HCT116 (cell line): Measurements from ENCODE around the gene DCTN4. TPM values are rescaled to one million over a fixed set of nuclear protein-coding genes. Genes with fewer than 3 reads are reported as not detected.

Source experiments
- ATAC-seq: fragments of 200-7000 bp; cut with Tn5 transposase; 2 replicates; pipeline ENCODE4 v1.9.1; 2020; ENCODE audit warnings: mild to moderate bottlenecking, moderate library complexity
- BruUV-seq: library from RNA; stranded (reverse); fragments of 400-500 nt; replicated peaks from 2 replicates; lab custom pipeline; 2021; lab: Mats Ljungman, UMichigan
- CTCF ChIA-PET: fragments of 300-600 bp; sonication (Branson Sonifier 250); formaldehyde crosslinking; loops from one replicate; lab custom pipeline; 2021; ENCODE audit warnings: antibody characterized with exemption; lab: Charles Lee
- POLR2A ChIA-PET: fragments of 300-600, 350-600 bp; sonication (Branson Sonifier 250); formaldehyde crosslinking; loops from one replicate; lab custom pipeline; 2021; ENCODE audit warnings: antibody characterized with exemption; lab: Charles Lee
- RAD21 ChIA-PET, 2 experiments: fragments of 300-600 bp; sonication (Branson Sonifier 250); formaldehyde crosslinking; loops; one replicate each; lab custom pipeline; 2023; ENCODE audit warnings: low total read pairs in 2 of 2; ENCODE audit not compliant: uncharacterized antibody in 2 of 2, unreplicated experiment in 2 of 2, low non-redundant PET in 1 of 2; lab: Charles Lee
- DNase-seq: peaks from one replicate; pipeline ENCODE4 v3.0.0-alpha.2; 2010; ENCODE audit warnings: low read depth, low spot score
- H2AFZ ChIP-seq: fragments of 200-600 bp; shearing (Covaris generic), sonication (generic); 2 replicates; pipeline ENCODE4 v1.6.1; 2017; ENCODE audit warnings: low read depth, mixed run types, mixed read lengths, antibody characterized with exemption, low read length; ENCODE audit not compliant: poor library complexity, severe bottlenecking
- H3K27ac ChIP-seq: 2 replicates; pipeline ENCODE4 v1.5.1; 2012; ENCODE audit warnings: low read depth, low read length
- H3K27me3 ChIP-seq: fragments of 200-600 bp; sonication (generic); 2 replicates; pipeline ENCODE4 v1.6.1; 2016; ENCODE audit warnings: mixed run types, low read length, mixed read lengths; ENCODE audit not compliant: insufficient read depth
- H3K36me3 ChIP-seq, 2 experiments: fragments of 200-500 bp in 1 of 2; fragments of 200-600 bp in 1 of 2; sonication (Bioruptor generic) in 1 of 2; sonication (generic) in 1 of 2; 2 replicates each; pipeline versions ENCODE4 v1.5.1 to v1.6.1; 2014 to 2016; ENCODE audit warnings: low read length in 2 of 2, inconsistent platforms in 1 of 2, mixed read lengths in 1 of 2, mixed run types in 1 of 2; ENCODE audit not compliant: insufficient read depth in 2 of 2, control insufficient read depth in 1 of 2
- H3K4me1 ChIP-seq, 2 experiments: fragments of 200-600 bp in 1 of 2; sonication (generic) in 1 of 2; 2 replicates each; pipeline versions ENCODE4 v1.5.1 to v1.6.1; 2012 to 2017; ENCODE audit warnings: low read length in 2 of 2, inconsistent platforms in 1 of 2, mild to moderate bottlenecking in 1 of 2, mixed read lengths in 1 of 2, mixed run types in 1 of 2, moderate library complexity in 1 of 2; ENCODE audit not compliant: insufficient read depth in 2 of 2, control insufficient read depth in 1 of 2
- H3K4me2 ChIP-seq: fragments of 200-600 bp; sonication (generic); 2 replicates; pipeline ENCODE4 v1.6.1; 2017; ENCODE audit warnings: mixed run types, low read length, mixed read lengths
- H3K4me3 ChIP-seq, 2 experiments: fragments of 200-600 bp in 1 of 2; sonication (generic) in 1 of 2; replicated peaks in 1 of 2; 2 replicates each; pipeline ENCODE4 v1.5.1; 2011 to 2016; ENCODE audit warnings: low read length in 2 of 2, control low read depth in 1 of 2, low read depth in 1 of 2, mild to moderate bottlenecking in 1 of 2, mixed read lengths in 1 of 2, mixed run types in 1 of 2
- H3K79me2 ChIP-seq: fragments of 200-600 bp; sonication (generic); 2 replicates; pipeline ENCODE4 v1.6.1; 2017; ENCODE audit warnings: mild to moderate bottlenecking, mixed run types, low read length, moderate library complexity, mixed read lengths; ENCODE audit not compliant: insufficient read depth
- H3K9ac ChIP-seq: fragments of 200-600 bp; sonication (generic); 2 replicates; pipeline ENCODE4 v1.6.1; 2016; ENCODE audit warnings: low read length, mixed read lengths
- H3K9me2 ChIP-seq: fragments of 200-600 bp; sonication (generic), shearing (Covaris generic); 2 replicates; pipeline ENCODE4 v1.6.1; 2017; ENCODE audit warnings: mixed run types, mild to moderate bottlenecking, moderate library complexity; ENCODE audit not compliant: insufficient read depth
- H3K9me3 ChIP-seq, 2 experiments: fragments of 200-500 bp in 1 of 2; fragments of 200-600 bp in 1 of 2; sonication (Bioruptor generic) in 1 of 2; sonication (generic) in 1 of 2; 2 replicates each; pipeline ENCODE4 v1.6.1; 2014 to 2017; ENCODE audit warnings: low read length in 2 of 2, mixed read lengths in 2 of 2, inconsistent platforms in 1 of 2, low read depth in 1 of 2, mild to moderate bottlenecking in 1 of 2, mixed run types in 1 of 2, moderate library complexity in 1 of 2; ENCODE audit not compliant: control insufficient read depth in 1 of 2, insufficient read depth in 1 of 2
- H4K20me1 ChIP-seq: fragments of 200-600 bp; sonication (generic), shearing (Covaris generic); 2 replicates; pipeline ENCODE4 v1.6.1; 2017; ENCODE audit warnings: mixed run types, mild to moderate bottlenecking, moderate library complexity; ENCODE audit not compliant: insufficient read depth
- CBX3 ChIP-seq: IDR thresholded peaks from 2 replicates; pipeline ENCODE4 v1.6.1; 2012; ENCODE audit warnings: low read depth
- CEBPB ChIP-seq: IDR thresholded peaks from 2 replicates; pipeline ENCODE4 v1.6.1; 2012; ENCODE audit warnings: low read depth
- ELF1 ChIP-seq: IDR thresholded peaks from 2 replicates; pipeline ENCODE4 v1.6.1; 2012; ENCODE audit warnings: low read depth, borderline replicate concordance
- EZH2phosphoT487 ChIP-seq: fragments of 200-600 bp; IDR thresholded peaks from 2 replicates; pipeline ENCODE4 v1.6.1; 2018; ENCODE audit warnings: antibody characterized with exemption, borderline replicate concordance
- FOSL1 ChIP-seq: IDR thresholded peaks from 2 replicates; pipeline ENCODE4 v1.6.1; 2012; ENCODE audit warnings: low read depth
- POLR2A ChIP-seq: IDR thresholded peaks from 2 replicates; pipeline ENCODE4 v1.7.0; 2011; ENCODE audit warnings: borderline replicate concordance; ENCODE audit not compliant: insufficient read depth, insufficient read length; ENCODE audit errors: extremely low read depth
- POLR2AphosphoS5 ChIP-seq: IDR thresholded peaks from 2 replicates; pipeline ENCODE4 v1.6.1; 2011; ENCODE audit warnings: mild to moderate bottlenecking, low read depth, low read length, moderate library complexity
- RAD21 ChIP-seq: IDR thresholded peaks from 2 replicates; pipeline ENCODE4 v1.6.1; 2012; ENCODE audit warnings: low read depth, mild to moderate bottlenecking
- TCF7L2 ChIP-seq: IDR thresholded peaks from 2 replicates; pipeline ENCODE4 v1.7.0; 2011; ENCODE audit warnings: borderline replicate concordance, inconsistent platforms; ENCODE audit not compliant: insufficient read depth, insufficient read length; ENCODE audit errors: extremely low read depth
- YY1 ChIP-seq: IDR thresholded peaks from 2 replicates; pipeline ENCODE4 v1.6.1; 2011; ENCODE audit warnings: low read length, low read depth, moderate library complexity, mild to moderate bottlenecking; ENCODE audit not compliant: insufficient replicate concordance; ENCODE audit errors: extremely low read depth
- ZFX ChIP-seq: fragments of 450-650 bp; IDR thresholded peaks from 2 replicates; pipeline ENCODE4 v1.6.1; 2017
- ZNF274 ChIP-seq: fragments of 200-500 bp; sonication (Bioruptor generic); IDR thresholded peaks from 2 replicates; pipeline ENCODE4 v1.6.1; 2014; ENCODE audit warnings: mild to moderate bottlenecking, low read depth, low read length, inconsistent platforms
- intact Hi-C: fragments of 100-400 bp; cut with micrococcal nuclease; formaldehyde crosslinking; loops from 2 replicates; pipeline ENCODE4 v1.10.0; 2022
- total RNA-seq: library from RNA; stranded (reverse); gene quantifications from one replicate; pipeline ENCODE4 v1.2.1, GENCODE V29; 2021; ENCODE audit not compliant: unreplicated experiment
- TF ChIP-seq, protein P1 (sequence below), 3 experiments: fragments of 200-600 bp in 1 of 3; sonication (generic) in 1 of 3; IDR thresholded peaks in 2 of 3; conservative IDR thresholded peaks in 1 of 3; 2 replicates each; pipeline ENCODE4 v1.5.1; 2012 to 2017; ENCODE audit warnings: low read depth in 2 of 3, low read length in 2 of 3, antibody characterized with exemption in 1 of 3, borderline replicate concordance in 1 of 3, control low read depth in 1 of 3, mild to moderate bottlenecking in 1 of 3, mixed read lengths in 1 of 3, mixed run types in 1 of 3, moderate library complexity in 1 of 3; ENCODE audit not compliant: insufficient read depth in 1 of 3
- TF ChIP-seq, protein P2 (sequence below): IDR thresholded peaks from 2 replicates; pipeline ENCODE4 v1.6.1; 2012
- TF ChIP-seq, protein P3 (sequence below): IDR thresholded peaks from 2 replicates; pipeline ENCODE4 v1.6.1; 2012
- TF ChIP-seq, protein P4 (sequence below): IDR thresholded peaks from 2 replicates; pipeline ENCODE4 v1.6.1; 2011; ENCODE audit warnings: mild to moderate bottlenecking, low read length, moderate library complexity; ENCODE audit not compliant: insufficient replicate concordance; ENCODE audit errors: extremely low read depth

Gene DCTN4
- total RNA-seq, 1 experiment from 2014 or later, result 78.8 TPM

DNA sequence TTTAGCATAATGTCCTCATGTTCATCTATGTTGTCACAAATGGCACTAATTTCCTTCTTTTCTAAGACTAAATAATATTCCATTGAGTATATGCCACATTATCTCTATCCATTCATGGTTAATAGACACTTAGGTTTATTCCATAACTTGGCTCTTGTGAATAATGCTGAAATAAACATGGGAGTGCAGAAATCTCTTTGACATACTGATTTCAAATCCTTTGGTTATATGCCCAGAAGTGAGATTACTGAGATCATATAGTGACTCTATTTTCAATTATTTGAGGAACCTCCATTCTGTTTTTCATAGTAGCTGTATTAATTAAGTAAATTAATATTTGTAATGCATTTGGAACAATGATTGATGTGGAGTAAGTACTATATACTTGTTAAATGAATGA is 32.7 kb upstream of the DCTN4 start:
- BruUV-seq, result no TSS peak
- POLR2A ChIA-PET, result no interaction called here

More for the DNA sequence above, 32.7 kb upstream of the DCTN4 start:
- H3K36me3 ChIP-seq, result peaks cover 0 to 11% of the 10 kb centered on the region in 2 experiments; a peak in 1 of 4 replicates
- no peak overlapping the region for H3K27ac ChIP-seq
- no peaks in the 10 kb centered on the region for H3K9me2 ChIP-seq
- H3K4me2 ChIP-seq, result peak overlapping the region; percentile 79; the same call in 1 of the 2 replicates
- ChIA-PET CTCF (interaction anchor here (3.2 kb wide), 1 partner anchor 9 kb away, joined by 12 read pairs; no protein-coding TSS in a partner anchor), RAD21 (no interaction called here)
- no peaks in the 10 kb centered on the region for H3K9me3 ChIP-seq
- peaks cover 56% of the 10 kb centered on the region for H3K79me2 ChIP-seq
- no peak overlapping the region for H3K9ac ChIP-seq
- no peaks in the 10 kb centered on the region for H3K27me3 ChIP-seq
- no peaks in the 10 kb centered on the region for H4K20me1 ChIP-seq
- intact Hi-C loops, result no loop called here
- peaks cover 49% of the 10 kb centered on the region in 2 experiments for H3K4me1 ChIP-seq
- TF ChIP-seq TCF7L2 (no peak), POLR2AphosphoS5 (no peak), CBX3 (no peak), CEBPB (no peak), POLR2A (no peak), EZH2phosphoT487 (no peak), FOSL1 (no peak), ZNF274 (no peak), RAD21 (no peak), YY1 (no peak), ZFX (no peak), ELF1 (no peak)
- TF ChIP-seq, protein P1, sequence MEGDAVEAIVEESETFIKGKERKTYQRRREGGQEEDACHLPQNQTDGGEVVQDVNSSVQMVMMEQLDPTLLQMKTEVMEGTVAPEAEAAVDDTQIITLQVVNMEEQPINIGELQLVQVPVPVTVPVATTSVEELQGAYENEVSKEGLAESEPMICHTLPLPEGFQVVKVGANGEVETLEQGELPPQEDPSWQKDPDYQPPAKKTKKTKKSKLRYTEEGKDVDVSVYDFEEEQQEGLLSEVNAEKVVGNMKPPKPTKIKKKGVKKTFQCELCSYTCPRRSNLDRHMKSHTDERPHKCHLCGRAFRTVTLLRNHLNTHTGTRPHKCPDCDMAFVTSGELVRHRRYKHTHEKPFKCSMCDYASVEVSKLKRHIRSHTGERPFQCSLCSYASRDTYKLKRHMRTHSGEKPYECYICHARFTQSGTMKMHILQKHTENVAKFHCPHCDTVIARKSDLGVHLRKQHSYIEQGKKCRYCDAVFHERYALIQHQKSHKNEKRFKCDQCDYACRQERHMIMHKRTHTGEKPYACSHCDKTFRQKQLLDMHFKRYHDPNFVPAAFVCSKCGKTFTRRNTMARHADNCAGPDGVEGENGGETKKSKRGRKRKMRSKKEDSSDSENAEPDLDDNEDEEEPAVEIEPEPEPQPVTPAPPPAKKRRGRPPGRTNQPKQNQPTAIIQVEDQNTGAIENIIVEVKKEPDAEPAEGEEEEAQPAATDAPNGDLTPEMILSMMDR (IDR thresholded peaks at IDR 0.05 in 2 of 3, conservative IDR thresholded peaks at IDR 0.05 in 1 of 3; ENCODE audit: borderline replicate concordance in 1 of 3, insufficient read depth in 1 of 3, low read depth in 2 of 3, low read length in 2 of 3), result no peak
- TF ChIP-seq, protein P2, sequence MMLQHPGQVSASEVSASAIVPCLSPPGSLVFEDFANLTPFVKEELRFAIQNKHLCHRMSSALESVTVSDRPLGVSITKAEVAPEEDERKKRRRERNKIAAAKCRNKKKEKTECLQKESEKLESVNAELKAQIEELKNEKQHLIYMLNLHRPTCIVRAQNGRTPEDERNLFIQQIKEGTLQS, result no peak
- TF ChIP-seq, protein P3, sequence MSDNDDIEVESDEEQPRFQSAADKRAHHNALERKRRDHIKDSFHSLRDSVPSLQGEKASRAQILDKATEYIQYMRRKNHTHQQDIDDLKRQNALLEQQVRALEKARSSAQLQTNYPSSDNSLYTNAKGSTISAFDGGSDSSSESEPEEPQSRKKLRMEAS, result no peak
- TF ChIP-seq, protein P4, sequence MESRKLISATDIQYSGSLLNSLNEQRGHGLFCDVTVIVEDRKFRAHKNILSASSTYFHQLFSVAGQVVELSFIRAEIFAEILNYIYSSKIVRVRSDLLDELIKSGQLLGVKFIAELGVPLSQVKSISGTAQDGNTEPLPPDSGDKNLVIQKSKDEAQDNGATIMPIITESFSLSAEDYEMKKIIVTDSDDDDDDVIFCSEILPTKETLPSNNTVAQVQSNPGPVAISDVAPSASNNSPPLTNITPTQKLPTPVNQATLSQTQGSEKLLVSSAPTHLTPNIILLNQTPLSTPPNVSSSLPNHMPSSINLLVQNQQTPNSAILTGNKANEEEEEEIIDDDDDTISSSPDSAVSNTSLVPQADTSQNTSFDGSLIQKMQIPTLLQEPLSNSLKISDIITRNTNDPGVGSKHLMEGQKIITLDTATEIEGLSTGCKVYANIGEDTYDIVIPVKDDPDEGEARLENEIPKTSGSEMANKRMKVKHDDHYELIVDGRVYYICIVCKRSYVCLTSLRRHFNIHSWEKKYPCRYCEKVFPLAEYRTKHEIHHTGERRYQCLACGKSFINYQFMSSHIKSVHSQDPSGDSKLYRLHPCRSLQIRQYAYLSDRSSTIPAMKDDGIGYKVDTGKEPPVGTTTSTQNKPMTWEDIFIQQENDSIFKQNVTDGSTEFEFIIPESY, result no peak
- TF ChIP-seq, all 23 proteins: peak for 0
- Histone ChIP-seq H3K4me3 (no peak overlapping the region), H2AFZ (no peak overlapping the region)
- ATAC-seq (no peak), DNase-seq (no peak)
